K562 (cell line): Measurements from ENCODE around the gene CCDC82. TPM values are rescaled to one million over a fixed set of nuclear protein-coding genes. Genes with fewer than 3 reads are reported as not detected.
A peak's percentile ranks its signal among the peaks of the same experiment; 100 is the strongest.

Experiments
- ARID1B ChIP-seq: fragments of 450-650 bp; IDR thresholded peaks from 2 replicates; pipeline ENCODE4 v1.6.1; 2016; ENCODE audit warnings: antibody characterized with exemption, mild to moderate bottlenecking, inconsistent platforms
- CBX2 ChIP-seq: fragments of 200-600 bp; sonication (generic); IDR thresholded peaks from one replicate; pipeline ENCODE4 v1.6.1; 2012; ENCODE audit warnings: mild to moderate bottlenecking, low read length, inconsistent platforms; ENCODE audit not compliant: insufficient read depth, poor library complexity, severe bottlenecking
- CBX3 ChIP-seq, 2 experiments: IDR thresholded peaks; 1 replicate in 1 of 2; 2 replicates in 1 of 2; pipeline ENCODE4 v1.6.1; 2012; ENCODE audit warnings: inconsistent platforms in 2 of 2, low read length in 2 of 2, borderline replicate concordance in 1 of 2, control low read depth in 1 of 2
- CBX8 ChIP-seq: fragments of 200-600 bp; sonication (generic); IDR thresholded peaks from 2 replicates; pipeline ENCODE4 v1.6.1; 2012; ENCODE audit warnings: borderline replicate concordance, mixed run types, low read depth, mild to moderate bottlenecking, moderate library complexity, mixed read lengths, low read length, control low read depth, inconsistent platforms; ENCODE audit not compliant: poor library complexity, severe bottlenecking; ENCODE audit errors: extremely low read depth
- CCNT2 ChIP-seq: IDR thresholded peaks from 2 replicates; pipeline ENCODE4 v1.6.1; 2011; ENCODE audit warnings: borderline replicate concordance, low read depth, mild to moderate bottlenecking, moderate library complexity, mixed read lengths, low read length; ENCODE audit not compliant: insufficient read length; ENCODE audit errors: extremely low read depth
- CEBPB ChIP-seq: fragments of 450-650 bp; IDR thresholded peaks from 2 replicates; pipeline ENCODE4 v1.6.1; 2016; ENCODE audit warnings: missing genetic modification characterization, missing compliant biosample characterization
- FIP1L1 ChIP-seq: fragments of 200-400 bp; formaldehyde crosslinking; IDR thresholded peaks from 2 replicates; pipeline ENCODE4 v1.6.1; 2018; ENCODE audit warnings: mild to moderate bottlenecking, low read depth, low read length; ENCODE audit not compliant: poor library complexity, severe bottlenecking
- HDAC1 ChIP-seq, 2 experiments: fragments of 450-650 bp; IDR thresholded peaks; 2 replicates each; pipeline ENCODE4 v1.6.1; 2016 to 2017; ENCODE audit warnings: inconsistent platforms in 1 of 2, mild to moderate bottlenecking in 1 of 2, moderate library complexity in 1 of 2
- HNRNPK ChIP-seq: fragments of 200-400 bp; formaldehyde crosslinking; IDR thresholded peaks from one replicate; pipeline ENCODE4 v1.6.1; 2018; ENCODE audit warnings: mild to moderate bottlenecking, low read depth, low read length; ENCODE audit not compliant: poor library complexity, severe bottlenecking
- KDM2B ChIP-seq: fragments of 250-450 bp; sonication (Bioruptor Pico); IDR thresholded peaks from 2 replicates; pipeline ENCODE4 v1.8.0; 2021; ENCODE audit warnings: mild to moderate bottlenecking, moderate library complexity
- KLF1 ChIP-seq: fragments of 450-650 bp; IDR thresholded peaks from 2 replicates; pipeline ENCODE4 v1.6.1; 2016; ENCODE audit warnings: missing genetic modification characterization, missing compliant biosample characterization
- MAFF ChIP-seq: IDR thresholded peaks from 2 replicates; pipeline ENCODE4 v1.6.1; 2012; ENCODE audit warnings: low read length, improper control_type of control experiment
- MEF2A ChIP-seq: IDR thresholded peaks from 2 replicates; pipeline ENCODE4 v1.6.1; 2011; ENCODE audit warnings: low read depth, mild to moderate bottlenecking, low read length, moderate library complexity; ENCODE audit not compliant: control insufficient read depth
- MTA2 ChIP-seq: fragments of 450-650 bp; IDR thresholded peaks from 2 replicates; pipeline ENCODE4 v1.6.1; 2016; ENCODE audit warnings: low read depth
- MYC ChIP-seq, 2 experiments: fragments of 250-450 bp in 1 of 2; sonication (Bioruptor Pico) in 1 of 2; IDR thresholded peaks; 2 replicates each; pipeline versions ENCODE4 v1.5.1 to v1.6.1; 2012 to 2021; ENCODE audit warnings: low read depth in 2 of 2, borderline replicate concordance in 1 of 2, improper control_type of control experiment in 1 of 2, low read length in 1 of 2, mild to moderate bottlenecking in 1 of 2, moderate library complexity in 1 of 2
- PHF21A ChIP-seq: fragments of 450-650 bp; IDR thresholded peaks from 2 replicates; pipeline ENCODE4 v1.6.1; 2017; ENCODE audit warnings: low read depth, borderline replicate concordance
- RB1 ChIP-seq: fragments of 450-650 bp; IDR thresholded peaks from 2 replicates; pipeline ENCODE4 v1.6.1; 2017; ENCODE audit warnings: low read depth, mild to moderate bottlenecking
- TSC22D4 ChIP-seq: fragments of 450-650 bp; IDR thresholded peaks from 2 replicates; pipeline ENCODE4 v1.6.1; 2016; ENCODE audit warnings: missing genetic modification characterization, missing biosample characterization, control low read depth
- XRCC4 ChIP-seq: IDR thresholded peaks from one replicate; pipeline ENCODE4 v1.6.1; 2011; ENCODE audit not compliant: insufficient read depth, insufficient read length; ENCODE audit errors: extremely low read depth
- ZBTB8A ChIP-seq: fragments of 450-650 bp; IDR thresholded peaks from 2 replicates; pipeline ENCODE4 v1.6.1; 2018; ENCODE audit warnings: mild to moderate bottlenecking, moderate library complexity; ENCODE audit not compliant: partially characterized antibody
- ZNF589 ChIP-seq: fragments of 200-800 bp; sonication (Bioruptor generic); IDR thresholded peaks from 2 replicates; pipeline ENCODE4 v1.6.1; 2016; ENCODE audit warnings: low read depth, missing genetic modification characterization, missing compliant biosample characterization
- ZNF780A ChIP-seq: fragments of 250-450 bp; sonication (Bioruptor Pico); IDR thresholded peaks from 2 replicates; pipeline ENCODE4 v1.5.0; 2021; ENCODE audit warnings: mild to moderate bottlenecking
- ZSCAN29 ChIP-seq: fragments of 450-650 bp; IDR thresholded peaks from 2 replicates; pipeline ENCODE4 v1.6.1; 2017
- polyA plus RNA-seq, 8 experiments: library from polyadenylated mRNA; depleted of rRNA in 4 of 8; stranded (reverse) in 5 of 8; unstranded in 3 of 8; fragments of >200 nt; fragmentation: Nextera tagmentation in 2 of 8; fragmentation: Illumina TruSeq in 1 of 8; extraction: Ambion mirVana in 2 of 8; extraction: Trizol in 1 of 8; gene quantifications; 2 replicates each; pipeline versions ENCODE4 v1.2.1 to v1.2.3, GENCODE V29; 2011 to 2014; ENCODE audit warnings: inconsistent platforms in 1 of 8, missing spikeins in 1 of 8
- total RNA-seq, 7 experiments: library from RNA; depleted of rRNA in 6 of 7; stranded (reverse); fragments of >200 nt in 6 of 7; fragmentation: Illumina TruSeq in 2 of 7; extraction: Trizol in 2 of 7; gene quantifications; 2 replicates each; pipeline versions ENCODE4 v1.2.1 to v1.2.3, GENCODE V29; 2011 to 2021; ENCODE audit warnings: low replicate concordance in 1 of 7
- TF ChIP-seq, protein P1 (sequence below): fragments of 450-650 bp; formaldehyde crosslinking; conservative IDR thresholded peaks from 2 replicates; pipeline ENCODE4 v1.4.0; 2022; ENCODE audit warnings: mild to moderate bottlenecking, missing genetic modification characterization

CCDC82 gene
- total and polyA plus RNA-seq, 9 of the 15 experiments (the other 6 are each of a cell fraction or from before 2014, with no cell fraction given): 12.5 to 51.3 (median 24.5) TPM

- TF ChIP-seq TSC22D4: no peak
- no peak for TF ChIP-seq CBX3 (IDR thresholded peaks at IDR 0.05; ENCODE audit: borderline replicate concordance in 1 of 2, low read length in 2 of 2)
- TF ChIP-seq MAFF: no peak
- no peak for TF ChIP-seq KLF1 (tag)
- no peak for TF ChIP-seq MEF2A
- no peak for TF ChIP-seq HNRNPK
- no peak for TF ChIP-seq ZBTB8A
- TF ChIP-seq, protein P1, sequence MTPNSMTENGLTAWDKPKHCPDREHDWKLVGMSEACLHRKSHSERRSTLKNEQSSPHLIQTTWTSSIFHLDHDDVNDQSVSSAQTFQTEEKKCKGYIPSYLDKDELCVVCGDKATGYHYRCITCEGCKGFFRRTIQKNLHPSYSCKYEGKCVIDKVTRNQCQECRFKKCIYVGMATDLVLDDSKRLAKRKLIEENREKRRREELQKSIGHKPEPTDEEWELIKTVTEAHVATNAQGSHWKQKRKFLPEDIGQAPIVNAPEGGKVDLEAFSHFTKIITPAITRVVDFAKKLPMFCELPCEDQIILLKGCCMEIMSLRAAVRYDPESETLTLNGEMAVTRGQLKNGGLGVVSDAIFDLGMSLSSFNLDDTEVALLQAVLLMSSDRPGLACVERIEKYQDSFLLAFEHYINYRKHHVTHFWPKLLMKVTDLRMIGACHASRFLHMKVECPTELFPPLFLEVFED (CRISPR knock-in tag): no peak
- no peak for TF ChIP-seq RB1
- TF ChIP-seq CBX2: no peak
- no peak for TF ChIP-seq PHF21A
- TF ChIP-seq MTA2: 0 out of 2 replicates have a peak, but pooled peaks have one; percentile 7
- no peak for TF ChIP-seq XRCC4
- 0 out of 2 replicates have a peak, but pooled peaks have one; percentile 34 for TF ChIP-seq ZNF589
- no peak for TF ChIP-seq ZNF780A (CRISPR knock-in tag)
- TF ChIP-seq ARID1B: 0 out of 2 replicates have a peak, but pooled peaks have one; percentile 22
- TF ChIP-seq CBX8: no peak
- peak; percentile 96 for TF ChIP-seq CEBPB (tag)
- no peak for TF ChIP-seq FIP1L1
- no peak for TF ChIP-seq KDM2B (CRISPR knock-in tag)
- TF ChIP-seq CCNT2: no peak
- TF ChIP-seq ZSCAN29: no peak
- TF ChIP-seq MYC (IDR thresholded peaks at IDR 0.05; ENCODE audit: low read depth, low read length): no peak
- TF ChIP-seq MYC (CRISPR knock-in tag; IDR thresholded peaks at IDR 0.05; ENCODE audit: borderline replicate concordance, low read depth): no peak
- TF ChIP-seq HDAC1 (IDR thresholded peaks at IDR 0.05): no peak
Observed at GRCh38 chr11:96335388-96335787, 54.3 kb downstream of the CCDC82 start (continued).
